Prostate gland (tissue), 2 donors: ENCODE results near the gene PALB2.

ENCODE experiments used
- POLR2A ChIP-seq: fragments of 450-650 bp; IDR thresholded peaks from one replicate; pipeline ENCODE4 v1.6.1; 2016; ENCODE audit warnings: antibody characterized with exemption, mild to moderate bottlenecking
- POLR2AphosphoS5 ChIP-seq: sonication (generic); formaldehyde crosslinking; IDR thresholded peaks from one replicate; pipeline ENCODE4 v1.6.1; 2017; ENCODE audit warnings: antibody characterized with exemption
- TF ChIP-seq, protein P1 (sequence below), 4 experiments: fragments of 200-600 bp in 2 of 4; fragments of 450-650 bp in 2 of 4; sonication (generic) in 2 of 4; IDR thresholded peaks; 1 replicate in 3 of 4; 2 replicates in 1 of 4; pipeline ENCODE4 v1.5.1; 2016 to 2019; ENCODE audit warnings: antibody characterized with exemption in 4 of 4, mild to moderate bottlenecking in 2 of 4, moderate library complexity in 2 of 4

- TF ChIP-seq, protein P1, sequence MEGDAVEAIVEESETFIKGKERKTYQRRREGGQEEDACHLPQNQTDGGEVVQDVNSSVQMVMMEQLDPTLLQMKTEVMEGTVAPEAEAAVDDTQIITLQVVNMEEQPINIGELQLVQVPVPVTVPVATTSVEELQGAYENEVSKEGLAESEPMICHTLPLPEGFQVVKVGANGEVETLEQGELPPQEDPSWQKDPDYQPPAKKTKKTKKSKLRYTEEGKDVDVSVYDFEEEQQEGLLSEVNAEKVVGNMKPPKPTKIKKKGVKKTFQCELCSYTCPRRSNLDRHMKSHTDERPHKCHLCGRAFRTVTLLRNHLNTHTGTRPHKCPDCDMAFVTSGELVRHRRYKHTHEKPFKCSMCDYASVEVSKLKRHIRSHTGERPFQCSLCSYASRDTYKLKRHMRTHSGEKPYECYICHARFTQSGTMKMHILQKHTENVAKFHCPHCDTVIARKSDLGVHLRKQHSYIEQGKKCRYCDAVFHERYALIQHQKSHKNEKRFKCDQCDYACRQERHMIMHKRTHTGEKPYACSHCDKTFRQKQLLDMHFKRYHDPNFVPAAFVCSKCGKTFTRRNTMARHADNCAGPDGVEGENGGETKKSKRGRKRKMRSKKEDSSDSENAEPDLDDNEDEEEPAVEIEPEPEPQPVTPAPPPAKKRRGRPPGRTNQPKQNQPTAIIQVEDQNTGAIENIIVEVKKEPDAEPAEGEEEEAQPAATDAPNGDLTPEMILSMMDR (IDR thresholded peaks at IDR 0.05), result no peak
- no peak for TF ChIP-seq POLR2A
- TF ChIP-seq POLR2AphosphoS5, result no peak
These were observed 67.3 kb downstream of the PALB2 start for GRCh38 chr16:23573817-23574216.
